A172 (cell line): Measurements from ENCODE around the gene CXXC5. TPM values are rescaled to one million over a fixed set of nuclear protein-coding genes. Genes with fewer than 3 reads are reported as not detected.
"Not testable (repeated sequence)": the region's sequence is repeated elsewhere in the genome, so short reads cannot be mapped to it uniquely, and the experiment has no call there.

Experiments used
- DNase-seq: peaks from one replicate; pipeline ENCODE4 v3.0.0-alpha.2; 2015; ENCODE audit warnings: low spot score
- total RNA-seq: library from RNA; depleted of rRNA; stranded (reverse); fragments of >200 nt; shearing (Covaris generic); gene quantifications from 2 replicates; pipeline ENCODE4 v1.2.3, GENCODE V29; 2014; rRNA removed

Gene CXXC5
- total RNA-seq, 1 experiment from 2014 or later, result 189 TPM

- DNase-seq, result peak; percentile 70
These were observed 62.3 kb downstream of the CXXC5 start for GRCh38 chr5:139710319-139711066.

- DNase-seq, result peak; percentile 69
These were observed 63.1 kb downstream of the CXXC5 start for GRCh38 chr5:139711067-139711905.

- DNase-seq, result no peak
These were observed 63.7 kb downstream of the CXXC5 start for GRCh38 chr5:139711906-139712224.

- DNase-seq, result no peak
These were observed 64.3 kb downstream of the CXXC5 start for GRCh38 chr5:139712412-139712811.

GRCh38 chr5:139713898-139714297, 65.7 kb downstream of the CXXC5 start:
- DNase-seq, result not testable (repeated sequence)

- DNase-seq, result no peak
These were observed 69.1 kb downstream of the CXXC5 start for GRCh38 chr5:139717221-139717620.

- not testable (repeated sequence) for DNase-seq
These were observed 70.3 kb downstream of the CXXC5 start for GRCh38 chr5:139718403-139718802.

- DNase-seq, result not testable (repeated sequence)
These were observed 71.8 kb downstream of the CXXC5 start for GRCh38 chr5:139719970-139720369.

- no peak for DNase-seq
These were observed 75.9 kb downstream of the CXXC5 start for GRCh38 chr5:139723986-139724587.

- peak; percentile 95 for DNase-seq
These were observed 77.1 kb downstream of the CXXC5 start for GRCh38 chr5:139725073-139725830.

- DNase-seq, result peak; percentile 34
These were observed 78.1 kb downstream of the CXXC5 start for GRCh38 chr5:139726248-139726647.

GRCh38 chr5:139727615-139728014, 79.5 kb downstream of the CXXC5 start:
- DNase-seq, result peak; percentile 34

GRCh38 chr5:139731281-139731680, 83.1 kb downstream of the CXXC5 start:
- DNase-seq, result no peak

- DNase-seq, result no peak
These were observed 83.9 kb downstream of the CXXC5 start for GRCh38 chr5:139732019-139732418.

GRCh38 chr5:139733010-139733688, 85.0 kb downstream of the CXXC5 start:
- DNase-seq, result peak; percentile 34

Other genes with a start within 250 kb of the CXXC5 start
- gene SPATA24, start 244.3 kb upstream of the CXXC5 start, total RNA-seq, result 9.9 and 18.7 TPM in 2 replicates
- gene DNAJC18, start 208.8 kb upstream of the CXXC5 start, total RNA-seq, result 6.4 and 8.2 TPM in 2 replicates
- gene ECSCR, start 185.6 kb upstream of the CXXC5 start, total RNA-seq, result 0.62 and 1.8 TPM in 2 replicates
- gene SMIM33, start 177.3 kb upstream of the CXXC5 start, total RNA-seq, result not detected in 2 replicates
- 32.2 and 39.0 TPM in 2 replicates for gene STING1, start 165.6 kb upstream of the CXXC5 start, total RNA-seq
- gene UBE2D2, start 87.0 kb upstream of the CXXC5 start, total RNA-seq, result 120 and 131 TPM in 2 replicates
- gene PSD2, start 147.5 kb downstream of the CXXC5 start, total RNA-seq, result 0.03 and 0.05 TPM in 2 replicates